ENCODE results near the gene GDNF.
"Not testable (repeated sequence)": the region's sequence is repeated elsewhere in the genome, so short reads cannot be mapped to it uniquely, and the experiment has no call there.

Gene GDNF

GRCh38 chr5:37787742-37788141 lies 52.1 kb downstream of the GDNF start:
- FAIRE-seq (no peak), DNase-seq (ENCODE audit: insufficient read length, low spot score) (no peak)

GRCh38 chr5:37786862-37787519 lies 52.9 kb downstream of the GDNF start:
- no peak for FAIRE-seq
- DNase-seq (ENCODE audit: insufficient read length, low spot score) = no peak

GRCh38 chr5:37786416-37786815 lies 53.4 kb downstream of the GDNF start:
- no peak for DNase-seq (ENCODE audit: insufficient read length, low spot score)

GRCh38 chr5:37781409-37781808 lies 58.4 kb downstream of the GDNF start:
- FAIRE-seq; DNase-seq (ENCODE audit: insufficient read length, low spot score): not testable (repeated sequence)

More at GRCh38 chr5:37786416-37786815, 53.4 kb downstream of the GDNF start:
- no peak for FAIRE-seq

GRCh38 chr5:37777432-37778130 lies 62.3 kb downstream of the GDNF start:
- no peak for DNase-seq (ENCODE audit: insufficient read length, low spot score)
- FAIRE-seq = no peak

- DNase-seq (ENCODE audit: insufficient read length, low spot score) (no peak), FAIRE-seq (no peak)
These were observed 63.0 kb downstream of the GDNF start for GRCh38 chr5:37776826-37777225.

- FAIRE-seq (no peak), DNase-seq (ENCODE audit: insufficient read length, low spot score) (no peak)
These were observed 64.8 kb downstream of the GDNF start for GRCh38 chr5:37774912-37775483.

- FAIRE-seq (no peak), DNase-seq (ENCODE audit: insufficient read length, low spot score) (no peak)
These were observed 66.0 kb downstream of the GDNF start for GRCh38 chr5:37773809-37774208.

GRCh38 chr5:37772255-37772654 lies 67.6 kb downstream of the GDNF start:
- no peak for DNase-seq (ENCODE audit: insufficient read length, low spot score)

GRCh38 chr5:37771731-37772130 lies 68.1 kb downstream of the GDNF start:
- DNase-seq (ENCODE audit: insufficient read length, low spot score) (no peak), FAIRE-seq (no peak)

More at GRCh38 chr5:37772255-37772654, 67.6 kb downstream of the GDNF start:
- FAIRE-seq = no peak

GRCh38 chr5:37771203-37771611 lies 68.6 kb downstream of the GDNF start:
- FAIRE-seq = no peak
- DNase-seq (ENCODE audit: insufficient read length, low spot score) = no peak

- FAIRE-seq (no peak), DNase-seq (ENCODE audit: insufficient read length, low spot score) (no peak)
These were observed 69.1 kb downstream of the GDNF start for GRCh38 chr5:37770786-37771185.

GRCh38 chr5:37769840-37770239 lies 70.0 kb downstream of the GDNF start:
- DNase-seq (ENCODE audit: insufficient read length, low spot score) (no peak), FAIRE-seq (no peak)

- FAIRE-seq (no peak), DNase-seq (ENCODE audit: insufficient read length, low spot score) (no peak)
These were observed 70.7 kb downstream of the GDNF start for GRCh38 chr5:37769108-37769507.

GRCh38 chr5:37768371-37768770 lies 71.5 kb downstream of the GDNF start:
- no peak for FAIRE-seq

GRCh38 chr5:37767961-37768360 lies 71.9 kb downstream of the GDNF start:
- DNase-seq (ENCODE audit: insufficient read length, low spot score) (no peak), FAIRE-seq (no peak)

More at GRCh38 chr5:37768371-37768770, 71.5 kb downstream of the GDNF start:
- DNase-seq (ENCODE audit: insufficient read length, low spot score) = no peak

GRCh38 chr5:37767251-37767650 lies 72.6 kb downstream of the GDNF start:
- DNase-seq (ENCODE audit: insufficient read length, low spot score) (no peak), FAIRE-seq (no peak)
